ENCODE results near the gene RNASE12.
"Not testable (repeated sequence)": the region's sequence is repeated elsewhere in the genome, so short reads cannot be mapped to it uniquely, and the experiment has no call there.

The RNASE12 gene

GRCh38 chr14:20591235-20591634, at the start of gene RNASE12:
Gene RNASE12 (minus strand): TSS chr14:20591376. CDS start chr14:20590723, 653 bp downstream.
- no peak for DNase-seq

- no peak for DNase-seq
Measured at GRCh38 chr14:20632831-20633691, 41.9 kb upstream of the RNASE12 start.

- DNase-seq = no peak
Measured at GRCh38 chr14:20632448-20632830, 41.3 kb upstream of the RNASE12 start.

- DNase-seq = no peak
Measured at GRCh38 chr14:20631880-20632389, 40.8 kb upstream of the RNASE12 start.

GRCh38 chr14:20631023-20631879, 40.1 kb upstream of the RNASE12 start:
- no peak for DNase-seq

- DNase-seq = no peak
Measured at GRCh38 chr14:20630340-20631022, 39.3 kb upstream of the RNASE12 start.

- DNase-seq = no peak
Measured at GRCh38 chr14:20628063-20628854, 37.1 kb upstream of the RNASE12 start.

GRCh38 chr14:20627346-20628027, 36.3 kb upstream of the RNASE12 start:
- DNase-seq = no peak

- no peak for DNase-seq
Measured at GRCh38 chr14:20626274-20626673, 35.1 kb upstream of the RNASE12 start.

- no peak for DNase-seq
Measured at GRCh38 chr14:20624495-20625070, 33.4 kb upstream of the RNASE12 start.

GRCh38 chr14:20623798-20624197, 32.6 kb upstream of the RNASE12 start:
- no peak for DNase-seq

- DNase-seq = no peak
Measured at GRCh38 chr14:20622816-20623291, 31.7 kb upstream of the RNASE12 start.

GRCh38 chr14:20620798-20621478, 29.8 kb upstream of the RNASE12 start:
- DNase-seq = no peak

- not testable (repeated sequence) for DNase-seq
Measured at GRCh38 chr14:20619688-20620087, 28.5 kb upstream of the RNASE12 start.

- DNase-seq = no peak
Measured at GRCh38 chr14:20618271-20618749, 27.1 kb upstream of the RNASE12 start.

GRCh38 chr14:20617138-20618003, 26.2 kb upstream of the RNASE12 start:
- no peak for DNase-seq

GRCh38 chr14:20615996-20616395, 24.8 kb upstream of the RNASE12 start:
- no peak for DNase-seq

- DNase-seq = no peak
Measured at GRCh38 chr14:20614038-20614840, 23.1 kb upstream of the RNASE12 start.
